Hematopoietic multipotent progenitor cell treated with erythropoietin and hydrocortisone succinate and interleukin-3 and kit ligand, for 17 days (in vitro differentiated cells): Measurements from ENCODE around the gene PCDH12.

Source experiments
- DNase-seq: peaks from one replicate; pipeline ENCODE4 v3.0.0-alpha.2; 2015; ENCODE audit warnings: low spot score

Gene PCDH12

DNA sequence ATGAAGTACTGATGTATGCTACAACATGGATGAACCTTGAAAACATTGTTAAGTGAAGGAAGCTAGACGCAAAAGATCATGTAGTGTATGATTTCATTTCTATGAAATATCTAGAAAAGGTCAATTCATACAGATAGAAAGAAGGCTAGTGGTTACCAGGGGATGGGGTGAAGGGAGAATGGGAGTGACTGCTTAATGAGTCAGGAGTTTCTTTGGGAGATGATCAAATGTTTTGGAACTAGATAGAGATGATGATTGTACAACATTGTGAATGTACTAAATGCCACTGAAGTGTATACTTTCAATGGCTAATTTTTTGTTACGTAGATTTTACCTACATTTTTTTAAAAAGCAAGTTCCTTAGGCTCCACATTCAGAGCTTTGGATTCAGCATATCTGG, 49.2 kb downstream of the PCDH12 start:
- no peak for DNase-seq

DNA sequence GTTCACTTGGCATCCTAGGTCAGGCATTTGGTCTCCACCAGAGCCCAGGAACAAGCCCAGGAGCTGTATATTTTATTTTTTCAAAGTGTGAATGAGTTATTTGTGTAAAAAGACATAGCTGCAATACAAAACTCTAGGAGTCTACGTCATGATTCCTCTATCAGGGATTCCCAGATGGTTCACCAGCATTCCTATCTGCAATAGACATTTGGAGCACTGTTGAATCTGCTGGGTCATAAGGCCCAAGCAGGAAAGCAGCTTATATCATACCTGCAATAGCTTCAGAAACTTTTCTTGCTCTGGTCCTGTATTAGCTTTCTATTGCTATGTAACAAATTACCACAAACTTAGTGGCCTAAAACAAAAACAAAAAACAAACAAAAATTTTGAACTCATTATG, 51.0 kb downstream of the PCDH12 start:
- DNase-seq, result no peak

DNA sequence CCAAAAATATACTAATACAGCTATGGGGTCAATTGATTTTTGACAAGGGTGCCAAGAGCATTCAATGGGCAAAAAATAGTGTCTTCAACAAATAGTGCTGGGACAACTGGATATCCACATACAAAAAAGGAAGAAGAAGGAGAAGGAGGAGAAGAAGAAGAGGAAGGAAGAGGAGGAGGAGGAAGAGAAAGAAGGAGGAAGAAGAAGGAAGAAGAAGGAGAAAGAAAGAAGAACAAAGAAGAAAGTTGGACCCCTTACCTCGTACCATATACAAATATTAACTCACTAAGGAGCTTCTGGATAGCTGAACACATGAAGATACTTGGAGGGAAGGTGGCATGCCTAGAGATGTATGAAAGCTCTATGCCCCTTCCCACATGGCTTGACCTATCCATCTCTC, 51.5 kb downstream of the PCDH12 start:
- DNase-seq, result no peak

DNA sequence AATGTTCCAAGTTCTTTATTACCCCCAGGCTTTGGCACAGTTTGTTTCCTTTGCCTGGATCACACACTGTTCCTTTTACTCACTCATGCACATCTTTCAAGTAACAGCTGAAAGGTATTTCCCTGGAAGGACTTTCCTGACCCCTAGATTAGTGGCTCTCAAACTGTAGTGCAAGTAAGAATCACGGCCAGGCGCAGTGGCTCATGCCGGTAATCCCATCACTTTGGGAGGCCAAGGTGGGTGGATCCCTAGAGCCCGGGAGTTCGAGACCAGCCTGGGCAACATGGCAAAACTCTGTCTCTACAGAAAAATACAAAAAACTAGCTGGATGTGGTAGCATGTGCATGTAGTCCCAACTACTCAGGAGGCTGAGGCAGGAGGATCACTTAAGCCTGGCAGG, 53.5 kb downstream of the PCDH12 start:
- no peak for DNase-seq

DNA sequence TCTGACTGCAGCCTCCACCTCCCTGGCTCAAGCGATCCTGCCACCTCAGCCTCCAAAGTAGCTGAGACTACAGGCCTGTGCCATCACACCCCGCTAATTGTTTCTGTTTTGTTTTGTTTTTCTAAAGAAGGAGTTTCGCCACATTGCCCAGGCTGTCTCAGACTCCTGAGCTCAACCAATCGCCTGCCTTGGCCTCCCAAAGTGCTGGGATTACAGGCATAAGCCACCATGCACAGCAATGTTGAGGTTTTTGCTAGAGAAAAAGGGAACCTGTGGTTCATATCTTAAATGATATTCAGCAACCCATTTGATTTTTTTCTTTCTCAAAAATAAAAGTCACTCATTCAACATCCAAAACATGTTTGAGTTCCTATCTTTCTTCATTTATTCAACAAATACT, 54.7 kb downstream of the PCDH12 start:
- no peak for DNase-seq

DNA sequence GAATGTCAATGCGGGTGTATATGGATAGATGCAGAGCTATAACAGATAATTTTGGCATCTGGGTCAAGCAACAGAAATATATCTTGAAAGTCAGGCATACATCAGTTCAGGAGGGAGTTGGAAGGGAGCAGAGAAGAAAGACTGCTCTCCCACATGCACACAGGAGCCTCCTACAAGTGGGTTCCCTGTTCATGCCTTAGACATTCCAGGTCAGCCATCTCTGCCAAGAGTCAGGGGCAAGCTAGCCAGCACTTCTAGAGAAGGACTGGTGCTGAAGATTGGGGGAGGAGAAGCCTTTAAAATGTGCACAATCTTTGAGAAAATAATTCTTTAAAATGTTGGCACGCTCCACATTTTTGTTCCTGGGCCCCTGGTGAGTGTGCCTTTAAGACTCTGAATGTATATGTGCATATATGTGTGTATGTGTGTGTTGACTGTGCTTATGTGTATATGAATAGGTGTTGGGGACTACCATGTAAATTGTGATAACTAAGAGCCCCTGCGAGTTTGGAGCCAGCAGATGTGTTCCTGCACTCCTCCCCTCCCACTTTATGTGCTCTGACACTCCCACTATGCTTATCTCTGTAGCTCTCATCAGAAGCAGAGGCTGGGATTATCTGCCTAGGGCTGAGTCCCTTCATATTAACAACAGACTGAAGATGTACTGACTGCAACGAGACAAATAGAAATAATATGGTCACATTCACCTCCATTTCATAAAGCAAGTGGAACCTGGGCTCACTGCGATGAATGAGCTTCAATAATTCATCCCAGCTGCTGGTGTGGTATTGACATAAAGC, 55.8 kb downstream of the PCDH12 start:
- DNase-seq, result no peak

DNA sequence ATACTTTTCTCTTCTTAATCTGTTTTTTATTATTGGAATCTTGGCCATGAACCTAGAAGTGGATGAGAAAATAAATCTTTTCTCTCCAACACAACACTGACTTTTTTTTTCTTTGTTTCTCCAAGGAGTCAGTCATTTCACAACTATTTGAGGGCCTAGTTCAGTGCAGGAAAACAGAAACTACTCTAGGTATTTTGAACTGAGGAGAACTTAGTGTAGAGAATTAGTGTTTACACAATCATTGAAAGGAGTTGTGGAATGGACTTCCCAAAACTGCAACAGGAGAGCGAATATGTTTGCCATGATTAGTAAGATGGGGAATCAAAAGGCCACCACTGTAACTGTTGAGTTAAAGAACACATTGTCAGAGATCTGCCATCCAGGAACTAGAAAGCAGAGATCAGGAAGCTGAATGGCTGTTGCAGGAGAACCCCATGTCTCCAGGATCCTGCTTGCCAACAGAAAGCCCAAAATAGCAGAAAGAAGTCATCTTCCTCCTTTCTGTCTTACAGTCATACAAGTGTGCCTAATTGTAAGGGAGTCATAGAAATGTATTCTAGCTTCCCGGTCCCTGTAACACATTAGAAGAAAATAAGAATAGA, 59.5 kb downstream of the PCDH12 start:
- no peak for DNase-seq

DNA sequence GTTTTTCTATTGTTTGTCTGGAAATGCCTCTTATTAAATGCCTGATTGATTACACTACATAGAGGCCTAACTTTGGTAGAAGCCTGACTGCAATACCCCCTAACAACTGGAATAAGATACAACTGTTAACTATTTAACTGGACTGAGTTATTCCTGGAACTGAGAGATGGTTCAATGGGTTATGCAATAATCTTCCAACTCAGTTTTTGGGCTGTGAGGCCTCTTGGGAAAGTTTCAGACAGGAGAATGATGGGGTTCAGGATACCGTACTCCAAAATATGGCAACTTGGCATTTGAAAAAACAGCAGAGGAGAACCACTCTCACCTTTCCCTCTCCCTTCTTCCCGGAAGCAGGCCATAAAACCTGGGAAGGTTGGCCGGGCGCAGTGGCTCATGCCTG, 60.6 kb downstream of the PCDH12 start:
- DNase-seq, result no peak
